Neural cell (in vitro differentiated cells): ENCODE measurements around the gene C1orf74. TPM values are rescaled to one million over a fixed set of nuclear protein-coding genes. Genes with fewer than 3 reads are reported as not detected.

ENCODE experiments used
- H2AFZ ChIP-seq: fragments of 200-600, 300-800 bp; sonication (generic), shearing (Covaris generic); 2 replicates; pipeline ENCODE4 v1.6.0; 2014; ENCODE audit warnings: low read depth, mild to moderate bottlenecking, antibody characterized with exemption, low read length, moderate library complexity
- H3F3A ChIP-seq: fragments of 200-600 bp; shearing (Covaris generic); 2 replicates; pipeline ENCODE4 v1.6.1; 2016; ENCODE audit warnings: mild to moderate bottlenecking, moderate library complexity, mixed read lengths, antibody characterized with exemption, low read length; ENCODE audit not compliant: insufficient read depth, poor library complexity, severe bottlenecking
- H3K27ac ChIP-seq: fragments of 200-600, 300-800 bp; sonication (generic), shearing (Covaris generic); 2 replicates; pipeline ENCODE4 v1.5.1; 2014; ENCODE audit warnings: mild to moderate bottlenecking, low read length, moderate library complexity
- H3K27me3 ChIP-seq: fragments of 300-800, 200-600 bp; sonication (generic), shearing (Covaris generic); 2 replicates; pipeline ENCODE4 v1.6.0; 2014; ENCODE audit warnings: mild to moderate bottlenecking, low read depth, low read length, moderate library complexity; ENCODE audit not compliant: insufficient read depth
- H3K36me3 ChIP-seq: fragments of 300-800, 200-600 bp; sonication (generic), shearing (Covaris generic); 2 replicates; pipeline ENCODE4 v1.5.1; 2014; ENCODE audit warnings: mild to moderate bottlenecking, antibody characterized with exemption, low read length, moderate library complexity; ENCODE audit not compliant: insufficient read depth
- H3K4me2 ChIP-seq: fragments of 300-800, 200-600 bp; sonication (generic), shearing (Covaris generic); 2 replicates; pipeline ENCODE4 v1.6.0; 2014; ENCODE audit warnings: mild to moderate bottlenecking, low read length
- H3K4me3 ChIP-seq: fragments of 300-800, 200-600 bp; sonication (generic), shearing (Covaris generic); 2 replicates; pipeline ENCODE4 v1.5.1; 2014; ENCODE audit warnings: mild to moderate bottlenecking, low read length, moderate library complexity
- H3K79me2 ChIP-seq: fragments of 200-600 bp; shearing (Covaris generic); replicated peaks from 2 replicates; pipeline ENCODE4 v1.6.0; 2014; ENCODE audit warnings: mild to moderate bottlenecking, low read length, moderate library complexity; ENCODE audit not compliant: insufficient read depth
- H3K9ac ChIP-seq: fragments of 300-800, 200-600 bp; sonication (generic), shearing (Covaris generic); 2 replicates; pipeline ENCODE4 v1.6.1; 2016; ENCODE audit warnings: mild to moderate bottlenecking, low read length, mixed read lengths
- H3K9me2 ChIP-seq: fragments of 200-600 bp; shearing (Covaris generic); 2 replicates; pipeline ENCODE4 v1.6.1; 2016; ENCODE audit warnings: mild to moderate bottlenecking, low read length, mixed read lengths; ENCODE audit not compliant: insufficient read depth
- H3K9me3 ChIP-seq: fragments of 200-600, 300-800 bp; sonication (generic), shearing (Covaris generic); 2 replicates; pipeline ENCODE4 v1.6.1; 2016; ENCODE audit warnings: mild to moderate bottlenecking, mixed run types, low read length, moderate library complexity, mixed read lengths
- H4K20me1 ChIP-seq: fragments of 200-600 bp; shearing (Covaris generic); 2 replicates; pipeline ENCODE4 v1.6.1; 2016; ENCODE audit warnings: mild to moderate bottlenecking, mixed run types; ENCODE audit not compliant: insufficient read depth
- EP300 ChIP-seq: fragments of 450-650 bp; conservative IDR thresholded peaks from 2 replicates; pipeline ENCODE4 v1.6.1; 2014; ENCODE audit warnings: antibody characterized with exemption, mild to moderate bottlenecking, moderate library complexity; ENCODE audit not compliant: poor library complexity, severe bottlenecking
- EZH2 ChIP-seq: fragments of 200-600, 300-800 bp; shearing (Covaris generic), sonication (generic); IDR thresholded peaks from 2 replicates; pipeline ENCODE4 v1.6.1; 2014; ENCODE audit warnings: antibody characterized with exemption, low read length, borderline replicate concordance, mild to moderate bottlenecking; ENCODE audit not compliant: insufficient read depth, poor library complexity, severe bottlenecking
- MXI1 ChIP-seq: fragments of 450-650 bp; conservative IDR thresholded peaks from 2 replicates; pipeline ENCODE4 v1.6.1; 2014; ENCODE audit warnings: antibody characterized with exemption, mild to moderate bottlenecking; ENCODE audit not compliant: poor library complexity, severe bottlenecking
- POLR2AphosphoS5 ChIP-seq: IDR thresholded peaks from 2 replicates; pipeline ENCODE4 v1.6.1; 2012
- RAD21 ChIP-seq: fragments of 450-650 bp; conservative IDR thresholded peaks from 2 replicates; pipeline ENCODE4 v1.6.1; 2014; ENCODE audit warnings: antibody characterized with exemption, mild to moderate bottlenecking, moderate library complexity
- SMC3 ChIP-seq: fragments of 450-650 bp; conservative IDR thresholded peaks from 2 replicates; pipeline ENCODE4 v1.6.1; 2014; ENCODE audit warnings: antibody characterized with exemption, mild to moderate bottlenecking, moderate library complexity; ENCODE audit not compliant: poor library complexity
- TAF1 ChIP-seq: IDR thresholded peaks from 2 replicates; pipeline ENCODE4 v1.6.1; 2012; ENCODE audit warnings: low read depth
- polyA plus RNA-seq: library from polyadenylated mRNA; depleted of rRNA; stranded (reverse); fragments of >200 nt; gene quantifications from 2 replicates; pipeline ENCODE4 v1.2.3, GENCODE V29; 2014
- TF ChIP-seq, protein P1 (sequence below): fragments of 450-650 bp; IDR thresholded peaks from 2 replicates; pipeline ENCODE4 v1.5.1; 2014; ENCODE audit warnings: antibody characterized with exemption, mild to moderate bottlenecking, moderate library complexity; ENCODE audit not compliant: poor library complexity, severe bottlenecking
- TF ChIP-seq, protein P2 (sequence below): IDR thresholded peaks from 2 replicates; pipeline ENCODE4 v1.6.1; 2012; ENCODE audit warnings: borderline replicate concordance

C1orf74 gene
- polyA plus RNA-seq, 1 donor from 2014 or later: 1.4 TPM

DNA sequence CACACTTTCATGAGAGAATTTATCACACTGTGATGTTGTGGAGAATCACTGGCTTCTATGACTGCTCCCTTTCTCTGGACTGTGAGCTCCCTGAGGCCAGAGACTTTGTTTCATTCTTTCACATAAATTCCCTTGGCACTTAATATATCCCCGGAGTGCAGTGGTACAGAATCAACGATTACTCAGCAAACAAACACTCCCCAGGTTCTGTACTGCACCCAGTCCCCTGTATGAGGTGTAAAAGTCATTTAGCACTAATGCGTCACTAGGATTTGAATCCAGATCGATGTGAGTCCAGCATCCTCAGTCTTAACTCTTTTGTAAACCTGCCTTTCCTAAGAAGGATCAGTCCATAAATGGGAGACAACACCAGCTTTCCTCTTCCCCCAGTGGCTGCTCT, 36.6 kb upstream of the C1orf74 start:
- Histone ChIP-seq H3K79me2 (no peaks in the 10 kb centered on the region), H3K9ac (no peak overlapping the region), H3F3A (no peaks in the 10 kb centered on the region), H4K20me1 (no peaks in the 10 kb centered on the region), H3K9me3 (no peaks in the 10 kb centered on the region), H3K4me3 (no peak overlapping the region), H3K27ac (no peak overlapping the region), H3K4me2 (no peak overlapping the region), H3K36me3 (no peaks in the 10 kb centered on the region), H3K27me3 (no peaks in the 10 kb centered on the region), H3K9me2 (no peaks in the 10 kb centered on the region), H2AFZ (no peak overlapping the region)
- no peak for TF ChIP-seq RAD21
- TF ChIP-seq TAF1: no peak
- TF ChIP-seq MXI1: no peak
- no peak for TF ChIP-seq EP300
- TF ChIP-seq SMC3: no peak
- TF ChIP-seq, protein P1, sequence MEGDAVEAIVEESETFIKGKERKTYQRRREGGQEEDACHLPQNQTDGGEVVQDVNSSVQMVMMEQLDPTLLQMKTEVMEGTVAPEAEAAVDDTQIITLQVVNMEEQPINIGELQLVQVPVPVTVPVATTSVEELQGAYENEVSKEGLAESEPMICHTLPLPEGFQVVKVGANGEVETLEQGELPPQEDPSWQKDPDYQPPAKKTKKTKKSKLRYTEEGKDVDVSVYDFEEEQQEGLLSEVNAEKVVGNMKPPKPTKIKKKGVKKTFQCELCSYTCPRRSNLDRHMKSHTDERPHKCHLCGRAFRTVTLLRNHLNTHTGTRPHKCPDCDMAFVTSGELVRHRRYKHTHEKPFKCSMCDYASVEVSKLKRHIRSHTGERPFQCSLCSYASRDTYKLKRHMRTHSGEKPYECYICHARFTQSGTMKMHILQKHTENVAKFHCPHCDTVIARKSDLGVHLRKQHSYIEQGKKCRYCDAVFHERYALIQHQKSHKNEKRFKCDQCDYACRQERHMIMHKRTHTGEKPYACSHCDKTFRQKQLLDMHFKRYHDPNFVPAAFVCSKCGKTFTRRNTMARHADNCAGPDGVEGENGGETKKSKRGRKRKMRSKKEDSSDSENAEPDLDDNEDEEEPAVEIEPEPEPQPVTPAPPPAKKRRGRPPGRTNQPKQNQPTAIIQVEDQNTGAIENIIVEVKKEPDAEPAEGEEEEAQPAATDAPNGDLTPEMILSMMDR: no peak
- TF ChIP-seq POLR2AphosphoS5: no peak
- TF ChIP-seq EZH2: no peak

DNA sequence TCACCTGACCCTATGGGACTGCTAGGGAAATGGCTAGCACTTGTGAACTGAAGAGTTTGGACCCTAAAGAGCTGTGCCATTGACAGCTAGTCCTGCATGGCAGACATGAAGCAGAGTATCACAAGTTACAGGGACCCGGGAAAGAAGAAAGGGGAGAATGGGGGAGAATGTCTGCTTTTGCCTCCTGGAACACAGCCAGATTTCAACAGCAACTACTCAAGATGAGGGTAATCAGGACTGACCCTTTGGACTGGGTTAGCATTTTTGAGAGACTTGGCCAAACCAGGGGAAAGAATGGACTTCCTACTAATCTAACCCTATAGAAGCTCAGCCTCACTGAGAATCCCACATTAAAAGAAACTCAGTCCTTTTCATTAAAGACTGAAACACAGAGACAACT, 34.7 kb upstream of the C1orf74 start:
- Histone ChIP-seq H4K20me1 (no peaks in the 10 kb centered on the region), H3K4me2 (no peak overlapping the region), H3F3A (no peaks in the 10 kb centered on the region), H3K36me3 (no peaks in the 10 kb centered on the region), H3K27me3 (no peaks in the 10 kb centered on the region), H3K9ac (no peak overlapping the region), H3K9me3 (no peaks in the 10 kb centered on the region), H2AFZ (no peak overlapping the region), H3K79me2 (no peaks in the 10 kb centered on the region), H3K4me3 (no peak overlapping the region), H3K27ac (no peak overlapping the region), H3K9me2 (no peaks in the 10 kb centered on the region)
- TF ChIP-seq POLR2AphosphoS5 (no peak), MXI1 (no peak), RAD21 (no peak), EP300 (no peak), EZH2 (no peak), SMC3 (no peak)
- TF ChIP-seq, protein P2, sequence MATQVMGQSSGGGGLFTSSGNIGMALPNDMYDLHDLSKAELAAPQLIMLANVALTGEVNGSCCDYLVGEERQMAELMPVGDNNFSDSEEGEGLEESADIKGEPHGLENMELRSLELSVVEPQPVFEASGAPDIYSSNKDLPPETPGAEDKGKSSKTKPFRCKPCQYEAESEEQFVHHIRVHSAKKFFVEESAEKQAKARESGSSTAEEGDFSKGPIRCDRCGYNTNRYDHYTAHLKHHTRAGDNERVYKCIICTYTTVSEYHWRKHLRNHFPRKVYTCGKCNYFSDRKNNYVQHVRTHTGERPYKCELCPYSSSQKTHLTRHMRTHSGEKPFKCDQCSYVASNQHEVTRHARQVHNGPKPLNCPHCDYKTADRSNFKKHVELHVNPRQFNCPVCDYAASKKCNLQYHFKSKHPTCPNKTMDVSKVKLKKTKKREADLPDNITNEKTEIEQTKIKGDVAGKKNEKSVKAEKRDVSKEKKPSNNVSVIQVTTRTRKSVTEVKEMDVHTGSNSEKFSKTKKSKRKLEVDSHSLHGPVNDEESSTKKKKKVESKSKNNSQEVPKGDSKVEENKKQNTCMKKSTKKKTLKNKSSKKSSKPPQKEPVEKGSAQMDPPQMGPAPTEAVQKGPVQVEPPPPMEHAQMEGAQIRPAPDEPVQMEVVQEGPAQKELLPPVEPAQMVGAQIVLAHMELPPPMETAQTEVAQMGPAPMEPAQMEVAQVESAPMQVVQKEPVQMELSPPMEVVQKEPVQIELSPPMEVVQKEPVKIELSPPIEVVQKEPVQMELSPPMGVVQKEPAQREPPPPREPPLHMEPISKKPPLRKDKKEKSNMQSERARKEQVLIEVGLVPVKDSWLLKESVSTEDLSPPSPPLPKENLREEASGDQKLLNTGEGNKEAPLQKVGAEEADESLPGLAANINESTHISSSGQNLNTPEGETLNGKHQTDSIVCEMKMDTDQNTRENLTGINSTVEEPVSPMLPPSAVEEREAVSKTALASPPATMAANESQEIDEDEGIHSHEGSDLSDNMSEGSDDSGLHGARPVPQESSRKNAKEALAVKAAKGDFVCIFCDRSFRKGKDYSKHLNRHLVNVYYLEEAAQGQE: no peak
